ENCODE measurements around the gene LRP1.

- TF ChIP-seq CTCF (IDR thresholded peaks at IDR 0.05) (peak in 3 of 4 experiments; percentile 24 to 30 (median 26)), EP300 (IDR thresholded peaks at IDR 0.05) (no peak)
Observed at GRCh38 chr12:57090924-57091637, 37.2 kb upstream of the LRP1 start.

All from gastroesophageal sphincter (tissue), 3 donors.